Measurements from ENCODE around the gene GABBR2. TPM values are rescaled to one million over a fixed set of nuclear protein-coding genes. Genes with fewer than 3 reads are reported as not detected.

GABBR2 gene
- total and polyA plus RNA-seq, 2 of the 8 experiments (the other 6 are each of a cell fraction or from before 2014, with no cell fraction given): 0.50 to 1.2 TPM

DNA sequence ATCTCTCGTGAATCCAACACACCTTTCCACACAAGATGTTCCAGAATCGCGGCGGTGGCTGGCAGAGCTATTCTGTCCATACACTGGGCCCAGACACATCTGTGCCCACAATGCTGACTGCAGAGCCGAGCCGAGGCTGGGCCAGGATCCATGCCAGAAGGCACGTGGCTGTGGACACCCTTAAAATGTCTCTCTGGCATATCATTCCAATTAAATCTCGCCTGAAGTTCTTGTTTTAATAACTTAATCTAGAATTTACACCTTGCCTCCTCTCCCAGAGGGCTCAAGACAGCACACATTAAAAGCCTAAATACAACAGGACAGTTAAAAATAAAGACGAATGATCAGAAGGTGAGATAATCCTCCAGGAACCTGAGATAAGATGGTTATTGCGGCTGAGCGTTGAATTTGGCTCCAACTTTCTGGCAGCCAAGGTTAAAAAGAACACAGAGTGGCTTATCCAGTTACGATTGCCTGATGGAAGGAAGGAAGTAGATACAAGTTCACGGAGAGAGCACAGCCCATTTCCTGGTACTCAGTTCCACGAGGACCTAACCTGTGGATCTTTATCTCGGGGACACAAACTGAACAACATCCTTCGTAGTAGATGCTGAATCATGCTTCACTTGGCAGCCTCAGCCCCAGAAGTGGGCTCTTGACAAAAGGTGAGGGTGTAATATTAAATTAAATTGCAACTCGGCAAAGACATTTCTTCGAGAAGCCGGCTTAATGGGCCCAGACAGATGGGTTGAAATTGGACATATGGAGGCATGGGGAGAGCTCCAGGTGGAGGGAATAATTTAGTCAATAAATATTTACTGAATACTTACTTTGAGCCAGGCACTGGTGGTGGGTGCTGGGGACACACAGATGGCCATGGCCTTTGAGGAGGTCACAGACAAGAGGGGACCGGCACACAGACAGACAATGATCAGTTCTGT lies 367.3 kb downstream of the GABBR2 start:
- H2BK12ac ChIP-seq (ENCODE audit: low read depth, low read length): no peak overlapping the region
- H3K56ac ChIP-seq (replicated peaks; ENCODE audit: insufficient read length, low read depth, low read length): no peak overlapping the region
- H2BK20ac ChIP-seq (ENCODE audit: low read length): no peak overlapping the region
- no peaks in the 10 kb centered on the region; the same call in 1 of the 2 replicates for H3K23me2 ChIP-seq (ENCODE audit: low read depth, low read length)
- no peaks in the 10 kb centered on the region for H3K36me3 ChIP-seq (ENCODE audit: control insufficient read depth in 2 of 4, insufficient read depth in 4 of 4, low read length in 3 of 4)
- H3K4me2 ChIP-seq (ENCODE audit: insufficient read depth in 1 of 2, low read depth in 2 of 2, low read length in 2 of 2): no peak overlapping the region
- no peaks in the 10 kb centered on the region for H3K27me3 ChIP-seq (replicated peaks in 1 of 4; ENCODE audit: control insufficient read depth in 3 of 4, extremely low read depth in 1 of 4, insufficient read depth in 3 of 4, low read length in 3 of 4)
- H3K4me1 ChIP-seq (replicated peaks in 1 of 4; ENCODE audit: control insufficient read depth in 3 of 4, insufficient read depth in 4 of 4, low read length in 3 of 4): no peaks in the 10 kb centered on the region
- H4K91ac ChIP-seq (replicated peaks; ENCODE audit: insufficient read length, low read length): no peak overlapping the region
- no peak overlapping the region for H3K4me3 ChIP-seq (ENCODE audit: extremely low read depth in 1 of 4, insufficient read depth in 2 of 4, low read depth in 3 of 4, low read length in 4 of 4)
- TF ChIP-seq SIRT6 (IDR thresholded peaks at IDR 0.05; ENCODE audit: low read length) (no peak), TEAD4 (IDR thresholded peaks at IDR 0.05; ENCODE audit: low read depth, low read length) (no peak), NANOG (IDR thresholded peaks at IDR 0.05; ENCODE audit: insufficient read depth, low read depth, low read length, poor library complexity, severe bottlenecking) (no peak), HDAC6 (IDR thresholded peaks at IDR 0.05; ENCODE audit: low read depth, low read length) (no peak), RNF2 (IDR thresholded peaks at IDR 0.05; ENCODE audit: borderline replicate concordance, low read depth, low read length, missing control alignments, poor library complexity, severe bottlenecking) (no peak), MAFK (IDR thresholded peaks at IDR 0.05; ENCODE audit: low read depth, low read length) (no peak), CTBP2 (IDR thresholded peaks at IDR 0.05; ENCODE audit: borderline replicate concordance, insufficient read depth, insufficient read length, low read length) (no peak), PHF8 (conservative IDR thresholded peaks at IDR 0.05; ENCODE audit: low read depth, low read length) (no peak), POU5F1 (IDR thresholded peaks at IDR 0.05; ENCODE audit: low read depth, low read length) (no peak), SP1 (IDR thresholded peaks at IDR 0.05; ENCODE audit: low read depth, low read length) (no peak), KDM4A (IDR thresholded peaks at IDR 0.05; ENCODE audit: low read depth, low read length, severe bottlenecking) (no peak)
- WGBS, 2 experiments (ENCODE audit: extremely low coverage in 1 of 2, insufficient coverage in 1 of 2, insufficient read length in 1 of 2, insufficient replicate concordance in 2 of 2, low coverage in 1 of 2, low lambda C conversion rate in 2 of 2, missing lambda C conversion rate in 1 of 2): 91% methylated on average over 20 of the region's 20 CpGs; no CpG with 5 or more reads in 1 of the 2 experiments
- no peak overlapping the region for H4K5ac ChIP-seq (ENCODE audit: insufficient read length, low read depth, low read length)
- H4K8ac ChIP-seq (ENCODE audit: extremely low read depth, insufficient read depth, low read length): no peak overlapping the region
- no peak overlapping the region for H2AFZ ChIP-seq (ENCODE audit: low read length)
- H3K27ac ChIP-seq (ENCODE audit: low read depth, low read length): no peak overlapping the region
- H2BK5ac ChIP-seq (ENCODE audit: low read depth, low read length): no peak overlapping the region
- no peaks in the 10 kb centered on the region for H3K9me3 ChIP-seq (ENCODE audit: insufficient read depth in 2 of 2, low read depth in 1 of 2, low read length in 1 of 2)
- no peak overlapping the region for H3K4ac ChIP-seq (replicated peaks; ENCODE audit: insufficient read length, low read depth, low read length)
- H3K23ac ChIP-seq (ENCODE audit: insufficient read length): no peak overlapping the region
- no peak overlapping the region for H2BK120ac ChIP-seq (replicated peaks; ENCODE audit: low read depth, low read length)
- no peak for DNase-seq (ENCODE audit: low read depth in 1 of 2, low spot score in 2 of 2)
- no peaks in the 10 kb centered on the region for H3K79me2 ChIP-seq (ENCODE audit: control insufficient read depth in 1 of 2, insufficient read depth in 2 of 2, low read length in 2 of 2)
- no peak overlapping the region for H2BK15ac ChIP-seq (ENCODE audit: low read length)
- H2AK5ac ChIP-seq (ENCODE audit: low read depth, low read length): no peak overlapping the region
- H4K20me1 ChIP-seq (replicated peaks in 1 of 2; ENCODE audit: control insufficient read depth in 1 of 2, insufficient read depth in 2 of 2, low read length in 2 of 2): no peaks in the 10 kb centered on the region
- ChIA-PET POLR2A (ENCODE audit: partially characterized antibody) (no interaction called here), CTCF (ENCODE audit: partially characterized antibody) (interaction anchor here (0.9 kb wide), 1 partner anchor 47 kb away, joined by 3 read pairs; no protein-coding TSS in a partner anchor)
- no peaks in the 10 kb centered on the region for H3K79me1 ChIP-seq (ENCODE audit: low read depth, low read length)
- no peak overlapping the region for H3K9ac ChIP-seq (replicated peaks in 1 of 4; ENCODE audit: extremely low read depth in 1 of 4, low read depth in 3 of 4, low read length in 3 of 4)
- no peak for FAIRE-seq
- no peak overlapping the region for H3K14ac ChIP-seq (ENCODE audit: insufficient read length)
- H3K18ac ChIP-seq (ENCODE audit: extremely low read depth, low read length): no peak overlapping the region

Data from H1 (cell line).